Activated CD8-positive, alpha-beta memory T cell treated with anti-CD3 and anti-CD28 coated beads, Interleukin-2, amount 10 ng/mL, durations not matched to agents 7 days and 5 days (primary cell): Measurements from ENCODE around the gene ZNF160. TPM values are rescaled to one million over a fixed set of nuclear protein-coding genes. Genes with fewer than 3 reads are reported as not detected.
"Not testable (repeated sequence)": the region's sequence is repeated elsewhere in the genome, so short reads cannot be mapped to it uniquely, and the experiment has no call there.

Source experiments
- ATAC-seq: fragments of 150-1000 bp; cut with Tn5 transposase; one replicate; pipeline ENCODE4 v1.10.0; 2021; ENCODE audit warnings: moderate library complexity
- CTCF ChIA-PET: fragments of 350-600 bp; sonication (Branson Sonifier 250); formaldehyde crosslinking; loops from one replicate; lab custom pipeline; 2021; ENCODE audit warnings: antibody characterized with exemption; lab: Charles Lee
- DNase-seq: peaks from one replicate; pipeline ENCODE4 v3.0.0-alpha.2; 2020
- H3K27ac Mint-ChIP-seq: one replicate; pipeline ENCODE4 v1.8.0; 2021; ENCODE audit warnings: mild to moderate bottlenecking, mixed read lengths
- H3K27me3 Mint-ChIP-seq: one replicate; pipeline ENCODE4 v1.8.0; 2021; ENCODE audit warnings: mixed read lengths
- H3K36me3 Mint-ChIP-seq: one replicate; pipeline ENCODE4 v1.8.0; 2021; ENCODE audit warnings: mild to moderate bottlenecking, mixed read lengths
- H3K4me1 Mint-ChIP-seq: one replicate; pipeline ENCODE4 v1.8.0; 2021; ENCODE audit warnings: mixed read lengths
- H3K4me3 Mint-ChIP-seq: one replicate; pipeline ENCODE4 v1.8.0; 2021; ENCODE audit warnings: mild to moderate bottlenecking, moderate library complexity, mixed read lengths
- H3K9me3 Mint-ChIP-seq: one replicate; pipeline ENCODE4 v1.8.0; 2022; ENCODE audit warnings: low read depth, mixed read lengths
- total RNA-seq, 2 experiments: library from RNA; stranded (reverse); gene quantifications; one replicate each; pipeline ENCODE4 v1.2.3, GENCODE V29; 2021

ZNF160 gene
- total RNA-seq, 2 experiments from 2014 or later, result 27.4 to 35.7 TPM

DNA sequence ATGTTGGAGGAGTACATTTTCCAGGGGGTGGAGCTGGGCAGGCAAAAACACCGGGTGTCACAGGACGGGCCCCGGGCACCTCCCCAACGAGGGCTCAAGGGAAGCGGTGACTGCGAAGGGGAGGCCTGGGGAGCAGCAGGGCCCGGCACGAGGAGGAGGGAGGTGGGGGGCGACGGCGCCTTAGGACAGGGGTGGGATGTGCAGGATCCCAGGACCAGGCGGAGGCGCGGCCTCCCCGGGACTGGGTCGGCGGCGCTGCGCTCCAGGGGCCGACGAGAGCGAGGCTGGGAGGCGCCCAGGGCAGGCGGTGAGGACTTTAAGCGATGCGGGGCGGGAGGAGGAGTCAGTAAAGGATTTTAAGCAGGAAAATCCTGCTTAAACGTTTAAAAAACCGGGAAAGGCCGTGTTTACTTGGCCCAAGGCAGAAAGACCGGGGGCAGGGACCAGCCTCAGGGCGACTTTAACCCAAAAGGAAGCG lies 427 bp downstream of the ZNF160 start:
- CTCF ChIA-PET, result interaction anchor here (1.4 kb wide), 1 partner anchor 56 kb away, joined by 3 read pairs; the partner anchor contains the start of gene ZNF347
- DNase-seq, result peak; percentile 72
- peak overlapping the region; percentile 88 for H3K27ac Mint-ChIP-seq
- peaks cover 41% of the 10 kb centered on the region for H3K36me3 Mint-ChIP-seq
- H3K27me3 Mint-ChIP-seq, result no peaks in the 10 kb centered on the region
- H3K4me1 Mint-ChIP-seq, result peaks cover 21% of the 10 kb centered on the region
- peak overlapping the region; percentile 85 for H3K4me3 Mint-ChIP-seq
- peaks cover 18% of the 10 kb centered on the region for H3K9me3 Mint-ChIP-seq
- ATAC-seq, result peak; percentile 21

DNA sequence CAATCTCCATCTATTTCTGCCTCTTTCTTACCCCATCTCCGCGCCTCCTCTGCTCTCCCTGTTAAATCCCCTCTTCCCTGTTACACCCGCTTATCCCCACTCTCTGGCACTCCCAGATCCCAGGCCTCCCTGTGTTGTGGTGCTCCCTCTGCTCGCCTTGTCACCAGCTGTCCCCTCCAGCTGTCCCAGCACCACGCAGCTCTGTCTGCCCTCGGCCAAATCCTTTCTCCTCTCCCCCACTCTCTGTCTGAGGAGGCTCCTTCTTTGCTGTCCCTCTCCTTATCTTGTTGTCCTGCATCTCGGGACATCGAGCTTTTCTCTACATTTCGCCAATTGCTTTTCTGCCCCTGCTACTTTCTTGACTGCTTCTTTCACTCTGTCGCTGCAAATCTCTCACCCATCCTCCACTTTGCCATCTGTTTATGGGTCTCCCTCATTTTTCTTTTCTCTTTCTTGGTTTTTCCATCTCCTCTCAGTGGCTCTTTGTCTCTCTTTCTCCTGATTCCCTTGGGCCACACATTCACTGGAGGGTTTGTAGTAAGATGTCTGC lies 941 bp downstream of the ZNF160 start:
- Mint-ChIP-seq H3K27ac (peak overlapping the region; percentile 88), H3K36me3 (peaks cover 46% of the 10 kb centered on the region), H3K4me1 (peaks cover 21% of the 10 kb centered on the region), H3K4me3 (peak overlapping the region; percentile 85), H3K27me3 (no peaks in the 10 kb centered on the region), H3K9me3 (peaks cover 14% of the 10 kb centered on the region)
- DNase-seq (no peak), ATAC-seq (no peak)
- CTCF ChIA-PET, result interaction anchor here (1.4 kb wide), 1 partner anchor 57 kb away, joined by 3 read pairs; the partner anchor contains the start of gene ZNF347

DNA sequence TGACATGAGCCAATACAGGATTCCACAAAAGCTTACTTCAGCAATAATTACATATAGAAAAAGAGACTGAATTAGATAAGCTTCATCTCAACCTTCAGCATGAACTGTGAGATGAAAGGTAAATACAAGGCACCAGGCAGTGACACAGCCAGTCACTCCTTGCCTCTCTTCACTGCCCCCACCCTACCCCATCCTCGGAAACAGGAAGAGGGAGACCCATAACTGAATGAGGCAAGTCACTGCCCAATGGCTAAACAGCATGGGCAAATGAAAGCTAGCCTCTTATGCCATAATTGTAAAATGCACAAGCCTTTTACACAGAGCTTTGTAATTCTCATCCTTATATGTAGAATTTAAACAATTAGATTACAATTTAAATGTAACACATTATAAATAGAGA lies 1.7 kb downstream of the ZNF160 start:
- Mint-ChIP-seq H3K27me3 (no peaks in the 10 kb centered on the region), H3K4me1 (peaks cover 21% of the 10 kb centered on the region), H3K36me3 (peaks cover 47% of the 10 kb centered on the region), H3K4me3 (peak overlapping the region; percentile 85), H3K9me3 (peaks cover 10% of the 10 kb centered on the region), H3K27ac (peak overlapping the region; percentile 88)
- peak; percentile 49 for DNase-seq
- CTCF ChIA-PET, result interaction anchor here (1.4 kb wide), 1 partner anchor 57 kb away, joined by 3 read pairs; the partner anchor contains the start of gene ZNF347
- no peak for ATAC-seq

DNA sequence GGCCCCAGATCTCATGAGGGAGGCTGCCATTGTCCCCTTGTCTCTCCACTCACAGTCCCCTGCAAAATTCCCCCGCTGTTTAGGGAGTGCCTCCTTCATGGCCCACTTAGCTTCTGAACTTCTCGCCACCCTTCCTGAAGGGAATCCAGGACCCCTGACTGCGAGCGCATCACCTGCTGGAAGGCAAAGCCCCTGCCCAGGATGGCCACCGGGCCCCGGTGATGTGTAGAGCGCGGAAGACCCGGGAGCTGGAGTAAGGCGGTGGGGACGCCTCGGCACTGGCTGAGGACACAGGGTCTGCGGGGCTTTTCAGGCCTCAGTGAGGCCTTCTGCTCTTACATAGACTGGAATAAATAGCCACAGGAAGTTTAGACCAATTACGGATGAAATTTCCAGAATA lies 4.7 kb downstream of the ZNF160 start:
- H3K36me3 Mint-ChIP-seq, result peaks cover 70% of the 10 kb centered on the region
- DNase-seq, CTCF ChIA-PET, H3K27me3 Mint-ChIP-seq, ATAC-seq, H3K27ac Mint-ChIP-seq, H3K4me3 Mint-ChIP-seq: not testable (repeated sequence)
- H3K4me1 Mint-ChIP-seq, result peaks cover 21% of the 10 kb centered on the region
- peaks cover 13% of the 10 kb centered on the region for H3K9me3 Mint-ChIP-seq

DNA sequence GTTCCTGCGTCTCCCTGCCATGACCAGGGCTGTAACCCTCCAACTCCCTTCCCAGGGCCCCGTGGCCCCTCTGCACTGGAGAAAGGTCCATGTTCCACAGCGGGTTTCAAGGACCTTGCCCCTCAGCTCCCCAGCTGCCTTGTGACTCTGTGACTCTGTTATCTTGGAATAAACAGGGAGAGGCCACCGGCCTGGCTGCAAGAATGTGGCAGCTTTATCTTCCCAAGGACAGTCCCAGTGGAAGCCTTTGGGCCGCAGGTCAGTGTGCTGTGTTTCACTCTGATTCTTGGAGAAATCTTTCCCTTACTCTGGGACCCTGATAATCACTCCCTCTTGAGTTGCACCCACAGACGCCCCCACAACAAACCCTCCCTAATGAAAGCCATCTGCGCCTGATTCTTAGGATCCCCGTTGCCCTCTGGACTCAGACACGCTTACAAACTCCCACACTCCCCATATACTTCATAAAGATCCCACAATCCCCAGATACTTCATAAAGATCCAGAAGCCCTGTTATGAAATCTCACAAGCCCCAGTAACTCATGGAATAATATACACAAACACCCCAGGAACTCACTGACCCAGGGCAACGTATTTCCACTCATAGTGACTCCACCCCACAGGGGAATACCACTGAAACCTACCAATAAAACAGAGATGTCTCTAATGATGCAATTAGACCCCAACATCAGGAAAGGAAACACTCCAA lies 6.1 kb downstream of the ZNF160 start:
- H3K4me3 Mint-ChIP-seq, H3K27ac Mint-ChIP-seq, ATAC-seq, CTCF ChIA-PET, DNase-seq, H3K27me3 Mint-ChIP-seq: not testable (repeated sequence)
- H3K36me3 Mint-ChIP-seq, result peaks cover 78% of the 10 kb centered on the region
- H3K4me1 Mint-ChIP-seq, result peaks cover 16% of the 10 kb centered on the region
- peaks cover 18% of the 10 kb centered on the region for H3K9me3 Mint-ChIP-seq

DNA sequence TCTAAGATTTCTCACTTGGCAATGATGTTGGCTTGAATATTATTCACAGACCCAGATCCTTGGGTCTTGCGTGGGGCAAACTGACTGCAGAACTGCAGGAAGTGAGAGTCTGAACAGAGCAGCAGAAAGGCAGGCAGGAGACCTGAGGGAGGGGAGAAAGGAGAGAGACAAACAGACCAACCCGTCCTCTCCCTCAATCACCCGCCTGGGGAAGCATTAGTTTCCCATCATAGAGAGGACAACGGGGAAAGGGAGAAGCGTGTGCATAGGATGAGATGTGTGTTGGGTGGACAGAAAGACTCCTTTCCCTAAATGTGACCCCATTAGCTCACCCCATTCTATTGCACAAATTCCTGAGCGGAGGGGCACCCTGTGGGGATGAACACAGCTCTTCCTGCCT lies 6.6 kb downstream of the ZNF160 start:
- Mint-ChIP-seq H3K9me3 (peaks cover 21% of the 10 kb centered on the region), H3K36me3 (peaks cover 77% of the 10 kb centered on the region), H3K4me1 (peaks cover 10% of the 10 kb centered on the region)
- DNase-seq, H3K27me3 Mint-ChIP-seq, ATAC-seq, CTCF ChIA-PET, H3K27ac Mint-ChIP-seq, H3K4me3 Mint-ChIP-seq: not testable (repeated sequence)

DNA sequence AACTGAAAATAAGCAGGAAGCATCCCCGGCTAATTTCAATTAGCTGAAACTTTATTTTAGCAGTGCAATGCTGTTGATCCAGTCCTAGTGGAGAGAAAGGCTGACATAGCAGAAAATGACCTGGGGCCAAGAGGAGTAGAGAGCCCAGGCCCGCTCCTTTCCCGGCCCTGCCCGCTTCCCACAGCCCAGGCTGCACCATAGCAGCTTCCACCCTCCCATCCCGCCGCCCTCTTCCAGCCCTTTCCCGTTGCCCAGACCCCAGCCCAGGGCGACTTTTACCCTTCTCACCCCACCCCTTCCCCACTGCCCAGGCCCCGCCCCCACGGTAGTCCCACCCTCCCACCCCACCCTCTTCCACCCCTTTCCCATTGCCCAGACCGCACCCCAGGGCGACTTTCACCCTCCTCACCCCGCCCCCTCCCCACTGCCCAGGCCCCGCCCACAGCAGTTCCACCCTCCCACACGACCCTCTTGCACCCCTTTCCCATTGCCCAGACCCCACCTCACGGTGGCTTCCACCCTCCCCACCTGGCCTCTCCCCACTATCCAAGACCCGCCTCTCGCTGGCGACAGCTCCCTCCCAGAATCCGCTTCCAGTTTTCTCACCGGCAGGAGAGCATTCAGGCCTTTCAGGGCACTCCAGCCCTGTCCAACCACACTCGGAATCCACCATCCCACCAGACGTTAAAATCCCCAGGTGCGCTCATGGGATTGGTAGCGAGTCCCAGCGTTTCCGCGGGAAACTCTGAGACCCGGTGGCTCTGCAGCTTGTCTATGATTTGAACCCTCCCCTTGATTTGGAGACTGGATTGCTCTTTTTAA lies 8.3 kb downstream of the ZNF160 start:
- H3K27me3 Mint-ChIP-seq, result no peaks in the 10 kb centered on the region
- no peak overlapping the region for H3K4me3 Mint-ChIP-seq
- peaks cover 85% of the 10 kb centered on the region for H3K36me3 Mint-ChIP-seq
- peaks cover 7% of the 10 kb centered on the region for H3K4me1 Mint-ChIP-seq
- CTCF ChIA-PET, result no interaction called here
- H3K27ac Mint-ChIP-seq, result no peak overlapping the region
- DNase-seq (no peak), ATAC-seq (no peak)
- H3K9me3 Mint-ChIP-seq, result peaks cover 22% of the 10 kb centered on the region

DNA sequence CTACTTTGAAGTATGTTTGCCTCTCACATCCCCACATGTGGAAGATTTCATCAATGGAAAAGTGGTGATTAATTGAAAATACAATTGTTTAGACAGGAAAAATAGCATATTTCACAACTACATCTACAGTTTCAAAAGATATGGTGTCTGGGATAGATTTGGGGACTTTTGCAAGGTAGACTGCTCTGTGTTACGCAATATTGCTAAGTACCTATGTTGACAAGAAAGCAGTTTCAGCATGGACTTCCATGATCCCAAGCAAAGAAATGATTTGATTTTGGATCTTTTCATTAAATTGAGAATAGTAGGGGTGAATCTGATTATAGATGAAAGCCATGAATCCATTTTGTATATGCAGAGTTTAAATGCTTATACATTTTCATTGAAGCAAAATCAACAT lies 10.5 kb downstream of the ZNF160 start:
- Mint-ChIP-seq H3K9me3 (peaks cover 18% of the 10 kb centered on the region), H3K27ac (no peak overlapping the region), H3K27me3 (no peaks in the 10 kb centered on the region), H3K4me3 (no peak overlapping the region), H3K4me1 (no peaks in the 10 kb centered on the region), H3K36me3 (peaks cover 84% of the 10 kb centered on the region)
- DNase-seq (no peak), ATAC-seq (no peak)
- CTCF ChIA-PET, result no interaction called here

DNA sequence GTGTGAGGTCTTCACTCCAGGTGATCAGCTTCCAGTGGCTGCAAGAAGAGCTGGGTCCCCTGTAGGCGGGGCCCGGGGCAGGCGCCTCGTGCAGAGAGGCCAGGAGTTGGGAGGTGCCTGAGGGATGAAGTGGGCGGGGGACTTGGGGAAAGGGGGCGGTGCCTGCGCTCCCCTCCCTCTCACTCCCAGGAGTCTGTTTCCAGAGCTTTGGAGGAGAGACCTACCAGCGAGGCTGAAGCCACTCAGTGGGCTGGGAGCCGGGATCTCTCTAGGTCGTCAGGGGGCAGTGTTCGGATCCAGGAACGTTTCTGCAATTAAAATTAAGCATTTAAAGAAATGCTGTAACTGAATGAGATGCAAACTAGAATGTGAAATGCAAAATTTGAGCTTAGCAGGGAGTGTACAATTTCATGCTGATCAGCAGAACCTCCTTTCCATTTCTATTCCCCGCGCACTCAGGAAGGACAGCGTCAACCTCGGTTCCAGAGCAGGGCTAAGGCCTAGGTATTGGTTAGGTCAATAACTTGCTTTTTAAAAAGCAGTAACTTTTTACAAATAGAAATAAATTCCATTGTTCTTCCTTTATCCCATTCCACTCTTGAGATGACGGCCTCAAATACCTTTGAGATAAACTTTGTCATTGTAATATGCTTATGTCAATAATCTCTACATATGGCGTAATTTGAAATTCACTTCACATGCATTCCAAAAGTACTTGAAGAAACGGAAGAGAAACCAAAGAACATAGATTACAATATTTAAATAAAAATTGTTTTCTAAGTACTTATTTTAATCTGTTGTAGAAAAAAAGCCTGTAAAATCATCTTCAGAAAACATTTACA lies 11.6 kb downstream of the ZNF160 start:
- no peak overlapping the region for H3K4me3 Mint-ChIP-seq
- no peak overlapping the region for H3K27ac Mint-ChIP-seq
- ATAC-seq, result no peak
- H3K27me3 Mint-ChIP-seq, result no peaks in the 10 kb centered on the region
- H3K36me3 Mint-ChIP-seq, result peaks cover 86% of the 10 kb centered on the region
- H3K9me3 Mint-ChIP-seq, result peaks cover 18% of the 10 kb centered on the region
- DNase-seq, result no peak
- no peaks in the 10 kb centered on the region for H3K4me1 Mint-ChIP-seq
- CTCF ChIA-PET, result no interaction called here

DNA sequence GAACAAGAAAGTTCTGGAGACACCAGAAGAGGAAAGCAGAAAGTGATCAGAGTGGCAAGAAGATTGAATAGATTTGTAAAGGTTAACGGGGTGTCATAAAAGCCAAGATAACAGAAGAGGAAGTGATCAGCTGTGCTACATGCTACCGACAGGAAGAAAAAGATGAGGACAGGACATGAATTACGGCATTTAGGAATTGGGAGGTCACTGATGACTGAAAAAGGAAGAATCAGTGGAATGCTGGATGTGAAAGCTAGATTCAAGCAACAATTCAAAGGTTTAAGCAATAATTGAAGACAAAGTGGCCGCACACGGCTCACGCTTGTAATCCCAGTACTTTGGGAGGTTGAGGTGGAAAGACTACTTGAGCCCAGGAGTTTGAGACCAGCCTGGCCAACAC lies 15.1 kb downstream of the ZNF160 start:
- Mint-ChIP-seq H3K4me3 (no peak overlapping the region), H3K9me3 (peaks cover 21% of the 10 kb centered on the region), H3K4me1 (no peaks in the 10 kb centered on the region), H3K36me3 (peaks cover 90% of the 10 kb centered on the region), H3K27me3 (no peaks in the 10 kb centered on the region), H3K27ac (no peak overlapping the region)
- DNase-seq (no peak), ATAC-seq (no peak)
- CTCF ChIA-PET, result no interaction called here

DNA sequence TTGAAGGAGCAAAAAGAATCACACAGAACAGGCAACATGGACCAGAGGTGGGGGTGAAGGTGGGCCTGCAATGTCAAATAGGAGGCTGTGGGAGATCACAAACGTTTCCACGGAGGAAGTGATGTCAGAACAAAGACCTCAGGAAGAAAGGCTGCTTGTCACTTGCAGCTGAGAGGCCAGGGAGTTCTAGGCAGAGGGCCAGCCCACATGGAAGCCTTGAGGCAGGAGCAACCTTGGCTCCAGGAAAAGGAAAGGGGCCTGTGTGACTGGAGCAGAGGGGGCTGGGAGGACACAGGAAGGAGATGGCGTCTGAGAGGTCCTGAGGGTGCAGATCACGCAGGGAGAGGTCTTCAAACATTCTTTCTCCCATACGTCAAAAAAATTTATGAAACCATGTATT lies 16.3 kb downstream of the ZNF160 start:
- Mint-ChIP-seq H3K36me3 (peaks cover 94% of the 10 kb centered on the region), H3K27me3 (no peaks in the 10 kb centered on the region), H3K4me1 (no peaks in the 10 kb centered on the region), H3K4me3 (no peak overlapping the region), H3K27ac (no peak overlapping the region), H3K9me3 (peaks cover 17% of the 10 kb centered on the region)
- DNase-seq (no peak), ATAC-seq (no peak)
- CTCF ChIA-PET, result no interaction called here

DNA sequence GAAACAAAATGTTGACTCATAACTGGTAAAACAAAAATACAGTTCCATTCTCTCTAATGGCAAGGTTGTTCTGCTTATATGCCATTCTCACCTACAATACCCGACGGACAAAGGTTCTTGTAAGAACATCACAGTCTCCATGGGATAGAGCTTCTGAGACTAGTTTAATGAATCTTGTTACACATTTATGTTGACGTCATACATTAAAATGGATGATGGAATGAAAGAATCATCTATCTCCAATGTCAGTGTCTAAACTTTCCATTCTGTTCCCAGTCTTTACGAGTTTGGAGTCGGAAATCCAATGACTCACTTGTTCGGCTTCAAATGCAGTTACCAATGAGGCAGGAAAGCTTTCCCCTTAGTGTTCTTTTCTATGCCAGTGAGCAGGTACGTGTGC lies 17.7 kb downstream of the ZNF160 start:
- DNase-seq, result no peak
- no peak overlapping the region for H3K4me3 Mint-ChIP-seq
- H3K27ac Mint-ChIP-seq, result no peak overlapping the region
- CTCF ChIA-PET, result no interaction called here
- no peaks in the 10 kb centered on the region for H3K4me1 Mint-ChIP-seq
- no peaks in the 10 kb centered on the region for H3K27me3 Mint-ChIP-seq
- H3K36me3 Mint-ChIP-seq, result peaks cover 94% of the 10 kb centered on the region
- H3K9me3 Mint-ChIP-seq, result peaks cover 19% of the 10 kb centered on the region
- no peak for ATAC-seq

DNA sequence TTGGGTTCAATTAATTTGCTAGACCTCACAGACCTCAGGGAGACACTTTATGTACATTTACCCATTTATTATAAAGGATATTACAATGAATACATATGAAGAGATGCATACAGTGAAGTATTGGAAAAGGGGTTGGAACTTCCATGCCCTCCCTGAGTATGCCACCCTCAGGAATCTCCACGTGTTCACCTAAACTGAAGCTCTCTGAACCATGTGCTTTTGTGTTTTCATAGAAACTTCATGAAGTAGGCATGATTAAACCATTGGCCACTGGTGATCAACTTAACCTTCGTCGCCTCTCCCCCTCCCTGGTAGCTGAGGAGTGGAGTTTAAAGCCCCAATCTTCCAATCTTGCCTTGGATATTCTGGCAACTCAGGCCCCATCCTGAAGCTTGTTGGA lies 20.3 kb downstream of the ZNF160 start:
- CTCF ChIA-PET, result interaction anchor here (0.5 kb wide), 1 partner anchor 417 kb away, joined by 5 read pairs; no protein-coding TSS in a partner anchor
- no peaks in the 10 kb centered on the region for H3K27me3 Mint-ChIP-seq
- H3K4me3 Mint-ChIP-seq, result no peak overlapping the region
- peaks cover 94% of the 10 kb centered on the region for H3K36me3 Mint-ChIP-seq
- DNase-seq, result no peak
- H3K27ac Mint-ChIP-seq, result no peak overlapping the region
- no peak for ATAC-seq
- H3K9me3 Mint-ChIP-seq, result peaks cover 25% of the 10 kb centered on the region
- no peaks in the 10 kb centered on the region for H3K4me1 Mint-ChIP-seq
